Trophoblast cell (in vitro differentiated cells and primary cell): ENCODE measurements around the gene FSCN2. TPM values are rescaled to one million over a fixed set of nuclear protein-coding genes. Genes with fewer than 3 reads are reported as not detected.
A peak's percentile ranks its signal among the peaks of the same experiment; 100 is the strongest.

Source experiments
- DNase-seq, 2 donors: peaks; one replicate each; pipeline ENCODE4 v3.0.0-alpha.2; 2016
- H2AFZ ChIP-seq: 2 replicates; pipeline ENCODE4 v1.6.1; 2013; ENCODE audit warnings: low read length, moderate library complexity, mild to moderate bottlenecking; ENCODE audit not compliant: insufficient read depth, poor library complexity
- H2AK5ac ChIP-seq: 2 replicates; pipeline ENCODE4 v1.6.1; 2013; ENCODE audit warnings: mild to moderate bottlenecking, low read length
- H2BK120ac ChIP-seq: 2 replicates; pipeline ENCODE4 v1.6.1; 2013; ENCODE audit warnings: low read length, mild to moderate bottlenecking, moderate library complexity; ENCODE audit not compliant: insufficient read depth, poor library complexity
- H2BK12ac ChIP-seq: 2 replicates; pipeline ENCODE4 v1.6.1; 2013; ENCODE audit warnings: mild to moderate bottlenecking, low read length, moderate library complexity
- H2BK5ac ChIP-seq: 2 replicates; pipeline ENCODE4 v1.6.1; 2013; ENCODE audit warnings: low read length, low read depth, moderate library complexity, mild to moderate bottlenecking; ENCODE audit not compliant: poor library complexity
- H3K14ac ChIP-seq: 2 replicates; pipeline ENCODE4 v1.6.1; 2013; ENCODE audit warnings: mild to moderate bottlenecking, low read length
- H3K18ac ChIP-seq: 2 replicates; pipeline ENCODE4 v1.6.1; 2013; ENCODE audit warnings: mild to moderate bottlenecking, low read length
- H3K23ac ChIP-seq: 2 replicates; pipeline ENCODE4 v1.6.1; 2013; ENCODE audit warnings: low read length
- H3K27ac ChIP-seq: 2 replicates; pipeline ENCODE4 v1.5.1; 2013; ENCODE audit warnings: low read depth, mild to moderate bottlenecking, inconsistent platforms, low read length, moderate library complexity
- H3K27me3 ChIP-seq: 2 replicates; pipeline ENCODE4 v1.6.1; 2013; ENCODE audit warnings: inconsistent platforms, mild to moderate bottlenecking, low read length, moderate library complexity; ENCODE audit not compliant: insufficient read depth
- H3K36me3 ChIP-seq, 2 experiments: 1 replicate in 1 of 2; 2 replicates in 1 of 2; pipeline ENCODE4 v1.6.1; 2013; ENCODE audit warnings: low read length in 2 of 2, mild to moderate bottlenecking in 2 of 2, moderate library complexity in 1 of 2; ENCODE audit not compliant: insufficient read depth in 2 of 2, control insufficient read depth in 1 of 2
- H3K4ac ChIP-seq: 2 replicates; pipeline ENCODE4 v1.6.1; 2013; ENCODE audit warnings: low read depth, mild to moderate bottlenecking, low read length, moderate library complexity
- H3K4me1 ChIP-seq, 2 experiments: 1 replicate in 1 of 2; 2 replicates in 1 of 2; pipeline ENCODE4 v1.6.1; 2013; ENCODE audit warnings: low read length in 2 of 2, mild to moderate bottlenecking in 2 of 2, moderate library complexity in 1 of 2; ENCODE audit not compliant: insufficient read depth in 2 of 2, control insufficient read depth in 1 of 2
- H3K4me2 ChIP-seq: 2 replicates; pipeline ENCODE4 v1.6.1; 2013; ENCODE audit warnings: inconsistent platforms, mild to moderate bottlenecking, low read length, moderate library complexity
- H3K4me3 ChIP-seq: 2 replicates; pipeline ENCODE4 v1.5.1; 2013; ENCODE audit warnings: mild to moderate bottlenecking, low read depth, low read length, inconsistent platforms
- H3K79me1 ChIP-seq: one replicate; pipeline ENCODE4 v1.6.1; 2013; ENCODE audit warnings: low read length
- H3K79me2 ChIP-seq: 2 replicates; pipeline ENCODE4 v1.6.1; 2013; ENCODE audit warnings: low read length, mild to moderate bottlenecking; ENCODE audit not compliant: control insufficient read depth, insufficient read depth, poor library complexity
- H3K9ac ChIP-seq: 2 replicates; pipeline ENCODE4 v1.6.1; 2013; ENCODE audit warnings: mild to moderate bottlenecking, low read length
- H3K9me3 ChIP-seq: 2 replicates; pipeline ENCODE4 v1.6.1; 2013; ENCODE audit warnings: low read depth, mild to moderate bottlenecking, control low read depth, inconsistent platforms, low read length; ENCODE audit not compliant: insufficient read depth
- H4K12ac ChIP-seq: 2 replicates; pipeline ENCODE4 v1.6.1; 2013; ENCODE audit warnings: low read depth, mild to moderate bottlenecking, low read length, moderate library complexity
- H4K8ac ChIP-seq: 2 replicates; pipeline ENCODE4 v1.6.1; 2013; ENCODE audit warnings: low read depth, mild to moderate bottlenecking, low read length, moderate library complexity
- H4K91ac ChIP-seq: one replicate; pipeline ENCODE4 v1.6.1; 2013; ENCODE audit warnings: low read depth, mild to moderate bottlenecking, low read length, moderate library complexity
- WGBS: extraction: QIAGEN DNeasy Blood & Tissue Kit; methylation state at CpG from one replicate; pipeline ENCODE4 v1.1.7; 2013; ENCODE audit warnings: missing lambda C conversion rate; ENCODE audit not compliant: insufficient read length, insufficient coverage; ENCODE audit errors: extremely low coverage; 5-methylcytosine and 5-hydroxymethylcytosine counted together
- polyA plus RNA-seq: library from polyadenylated mRNA; stranded (reverse); fragments of 200-250 nt; gene quantifications from 2 replicates; pipeline ENCODE4 v1.2.3, GENCODE V29; 2013

Gene FSCN2
- 0.42 and 0.76 TPM in 2 replicates for polyA plus RNA-seq

- WGBS = no CpG with 5 or more reads among the region's 42 CpGs
- H3K79me2 ChIP-seq = no peaks in the 10 kb centered on the region
- H3K9ac ChIP-seq = no peak within 1 kb of the TSS
- no peak within 1 kb of the TSS for H3K23ac ChIP-seq
- no peaks in the 10 kb centered on the region for H3K79me1 ChIP-seq
- H4K12ac ChIP-seq = no peak within 1 kb of the TSS
- no peak within 1 kb of the TSS for H4K91ac ChIP-seq
- H2BK120ac ChIP-seq = no peak within 1 kb of the TSS
- no peak within 1 kb of the TSS for H4K8ac ChIP-seq
- no peak within 1 kb of the TSS for H3K4me3 ChIP-seq
- H3K4me2 ChIP-seq = no peak within 1 kb of the TSS
- peak in 1 of 2 donors; percentile 65 for DNase-seq
- H3K14ac ChIP-seq = no peak within 1 kb of the TSS
- H2AK5ac ChIP-seq = no peak within 1 kb of the TSS
- no peak within 1 kb of the TSS for H3K4ac ChIP-seq
- H3K4me1 ChIP-seq = peaks cover 3 to 6% of the 10 kb centered on the region in 2 experiments
- H2BK12ac ChIP-seq = no peak within 1 kb of the TSS
- no peak within 1 kb of the TSS for H2AFZ ChIP-seq
- no peak within 1 kb of the TSS for H2BK5ac ChIP-seq
- no peaks in the 10 kb centered on the region for H3K27me3 ChIP-seq
- no peak within 1 kb of the TSS for H3K27ac ChIP-seq
- H3K9me3 ChIP-seq = peaks cover 8% of the 10 kb centered on the region
- H3K36me3 ChIP-seq = no peaks in the 10 kb centered on the region
- H3K18ac ChIP-seq = no peak within 1 kb of the TSS
Measured at GRCh38 chr17:81527591-81528383, at the start of gene FSCN2. TSS of gene FSCN2 (plus strand) at chr17:81528377. CDS start at chr17:81528532, 155 bp downstream.

DNA sequence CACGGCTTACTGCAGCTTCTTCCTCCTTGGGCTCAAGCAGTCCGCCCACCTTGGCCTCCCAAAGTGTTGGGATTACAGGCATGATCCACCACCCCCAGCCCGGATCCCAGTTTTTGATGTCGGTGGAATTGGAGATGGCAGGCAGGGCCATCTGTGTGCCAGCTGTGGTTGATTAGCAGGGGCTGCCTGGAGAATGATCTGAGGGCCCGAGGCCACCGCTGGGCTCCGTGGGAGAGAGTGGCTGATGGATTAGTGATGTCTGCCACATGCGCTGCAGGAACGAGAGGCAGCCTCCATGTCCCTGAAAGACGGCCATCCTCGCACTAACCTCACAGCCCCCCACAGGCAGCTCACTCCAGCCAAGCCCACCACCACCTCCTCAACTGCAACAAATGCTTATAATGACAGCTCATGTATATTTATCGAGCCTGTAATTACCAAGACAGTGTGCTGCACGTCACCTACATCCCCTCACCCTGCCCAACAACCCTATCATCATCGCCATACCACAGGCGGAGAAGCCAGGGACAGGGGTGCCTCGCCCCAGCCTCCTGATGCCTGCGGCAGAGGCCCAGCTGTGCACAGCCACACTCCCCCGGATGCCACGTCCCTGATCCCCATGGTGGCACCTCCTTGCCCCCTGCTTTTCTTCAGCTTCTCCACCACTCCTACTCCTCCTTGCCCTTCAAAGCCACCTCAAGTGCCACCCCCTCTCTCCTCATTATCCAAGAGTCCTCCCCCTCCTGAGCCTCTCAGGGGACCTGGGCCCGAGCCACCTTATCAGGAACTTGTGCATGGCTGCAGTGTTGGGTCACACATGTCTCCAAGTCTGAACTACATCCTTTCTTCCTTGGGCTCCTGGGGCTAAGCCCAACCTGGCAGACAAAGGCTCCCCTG lies 48.8 kb upstream of the FSCN2 start:
- Histone ChIP-seq H3K36me3 (no peaks in the 10 kb centered on the region), H3K79me1 (no peaks in the 10 kb centered on the region), H2AK5ac (no peak overlapping the region), H3K18ac (no peak overlapping the region), H3K9me3 (peaks cover 17% of the 10 kb centered on the region), H3K4me3 (no peak overlapping the region), H3K27ac (no peak overlapping the region), H3K23ac (no peak overlapping the region), H3K79me2 (peaks cover under 1% of the 10 kb centered on the region), H4K12ac (no peak overlapping the region), H3K4me2 (no peak overlapping the region), H2BK12ac (no peak overlapping the region), H4K8ac (no peak overlapping the region), H3K4ac (no peak overlapping the region), H3K14ac (no peak overlapping the region), H2AFZ (no peak overlapping the region), H2BK120ac (no peak overlapping the region), H3K4me1 (peaks cover 4 to 5% of the 10 kb centered on the region in 2 experiments), H4K91ac (no peak overlapping the region), H2BK5ac (no peak overlapping the region), H3K27me3 (peaks cover 25% of the 10 kb centered on the region), H3K9ac (no peak overlapping the region)
- no CpG with 5 or more reads among the region's 20 CpGs for WGBS
- DNase-seq = no peak

GRCh38 chr17:81480140-81481072 lies 47.8 kb upstream of the FSCN2 start:
- no peak for DNase-seq
- WGBS = no CpG with 5 or more reads among the region's 21 CpGs
- no peak overlapping the region for H4K8ac ChIP-seq
- no peak overlapping the region for H3K4me2 ChIP-seq
- no peak overlapping the region for H3K9ac ChIP-seq
- peaks cover 25% of the 10 kb centered on the region for H3K27me3 ChIP-seq
- no peak overlapping the region for H2BK120ac ChIP-seq
- H3K36me3 ChIP-seq = no peaks in the 10 kb centered on the region
- H4K91ac ChIP-seq = no peak overlapping the region
- H3K14ac ChIP-seq = no peak overlapping the region
- H3K79me2 ChIP-seq = peaks cover 1% of the 10 kb centered on the region
- no peak overlapping the region for H4K12ac ChIP-seq
- H2BK5ac ChIP-seq = no peak overlapping the region
- no peak overlapping the region for H2BK12ac ChIP-seq
- H3K4me3 ChIP-seq = no peak overlapping the region
- H3K4ac ChIP-seq = no peak overlapping the region
- peaks cover 17% of the 10 kb centered on the region for H3K9me3 ChIP-seq
- H3K18ac ChIP-seq = no peak overlapping the region
- no peak overlapping the region for H2AFZ ChIP-seq
- H2AK5ac ChIP-seq = no peak overlapping the region
- H3K79me1 ChIP-seq = no peaks in the 10 kb centered on the region
- peaks cover 4 to 9% of the 10 kb centered on the region in 2 experiments for H3K4me1 ChIP-seq
- no peak overlapping the region for H3K27ac ChIP-seq
- no peak overlapping the region for H3K23ac ChIP-seq
